Measurements from ENCODE around the gene DMWD. TPM values are rescaled to one million over a fixed set of nuclear protein-coding genes. Genes with fewer than 3 reads are reported as not detected.

The DMWD gene
- total RNA-seq, 2 experiments from 2014 or later: 20.6 TPM

GRCh38 chr19:45824041-45824471 is 31.4 kb upstream of the DMWD start:
- ChIA-PET CTCF (interaction anchor here (1.7 to 4.3 kb wide), 3 partner anchors 7 to 54 kb away, joined by 4 to 28 read pairs (median 6); no protein-coding TSS in a partner anchor), POLR2A (no interaction called here)
- DNase-seq (no peak), ATAC-seq (no peak)
- no peaks in the 10 kb centered on the region for H3K9me3 Mint-ChIP-seq (ENCODE audit: insufficient read depth)
- no peaks in the 10 kb centered on the region for H3K4me1 Mint-ChIP-seq (ENCODE audit: low read depth)
- H3K27me3 Mint-ChIP-seq (ENCODE audit: low read depth): no peaks in the 10 kb centered on the region
- peaks cover 43% of the 10 kb centered on the region for H3K36me3 Mint-ChIP-seq (ENCODE audit: low read depth)
- no peak overlapping the region for H3K27ac Mint-ChIP-seq
- H3K4me3 Mint-ChIP-seq: no peak overlapping the region

GRCh38 chr19:45823182-45823581 is 30.5 kb upstream of the DMWD start:
- Mint-ChIP-seq H3K36me3 (ENCODE audit: low read depth) (peaks cover 36% of the 10 kb centered on the region), H3K27me3 (ENCODE audit: low read depth) (no peaks in the 10 kb centered on the region), H3K4me1 (ENCODE audit: low read depth) (no peaks in the 10 kb centered on the region), H3K4me3 (no peak overlapping the region), H3K27ac (no peak overlapping the region), H3K9me3 (ENCODE audit: insufficient read depth) (no peaks in the 10 kb centered on the region)
- DNase-seq (no peak), ATAC-seq (no peak)
- ChIA-PET POLR2A (no interaction called here), CTCF (interaction anchor here (1.7 to 1.9 kb wide), 2 partner anchors 40 to 53 kb away, joined by 4 to 6 read pairs; no protein-coding TSS in a partner anchor)

GRCh38 chr19:45822716-45823115 is 30.1 kb upstream of the DMWD start:
- Mint-ChIP-seq H3K9me3 (ENCODE audit: insufficient read depth) (no peaks in the 10 kb centered on the region), H3K36me3 (ENCODE audit: low read depth) (peaks cover 36% of the 10 kb centered on the region), H3K4me1 (ENCODE audit: low read depth) (no peaks in the 10 kb centered on the region), H3K27me3 (ENCODE audit: low read depth) (no peaks in the 10 kb centered on the region), H3K27ac (no peak overlapping the region), H3K4me3 (no peak overlapping the region)
- ATAC-seq (no peak), DNase-seq (no peak)
- POLR2A ChIA-PET: no interaction called here
- CTCF ChIA-PET: interaction anchor here (1.9 kb wide), 1 partner anchor 53 kb away, joined by 6 read pairs; no protein-coding TSS in a partner anchor

- ATAC-seq (no peak), DNase-seq (no peak)
- ChIA-PET POLR2A (no interaction called here), CTCF (no interaction called here)
- Mint-ChIP-seq H3K4me3 (no peak overlapping the region), H3K27me3 (ENCODE audit: low read depth) (no peaks in the 10 kb centered on the region), H3K9me3 (ENCODE audit: insufficient read depth) (no peaks in the 10 kb centered on the region), H3K4me1 (ENCODE audit: low read depth) (peaks cover 6% of the 10 kb centered on the region), H3K36me3 (ENCODE audit: low read depth) (peaks cover 35% of the 10 kb centered on the region), H3K27ac (peak overlapping the region; percentile 34)
These were observed 28.9 kb upstream of the DMWD start for GRCh38 chr19:45821570-45821969.

- no peak for DNase-seq
- ChIA-PET CTCF (interaction anchor here (1.6 kb wide), 1 partner anchor 51 kb away, joined by 7 read pairs; the partner anchor contains the start of gene SIX5), POLR2A (interaction anchor here (1.0 kb wide), 1 partner anchor 17 kb away, joined by 4 read pairs; no protein-coding TSS in a partner anchor)
- Mint-ChIP-seq H3K27ac (peak overlapping the region; percentile 34), H3K36me3 (ENCODE audit: low read depth) (peaks cover 32% of the 10 kb centered on the region), H3K4me1 (ENCODE audit: low read depth) (peaks cover 6% of the 10 kb centered on the region), H3K27me3 (ENCODE audit: low read depth) (no peaks in the 10 kb centered on the region), H3K4me3 (no peak overlapping the region), H3K9me3 (ENCODE audit: insufficient read depth) (no peaks in the 10 kb centered on the region)
- ATAC-seq: no peak
These were observed 28.5 kb upstream of the DMWD start for GRCh38 chr19:45821103-45821521.

GRCh38 chr19:45820413-45821102 is 27.9 kb upstream of the DMWD start:
- ATAC-seq: no peak
- Mint-ChIP-seq H3K27ac (no peak overlapping the region), H3K4me3 (no peak overlapping the region), H3K27me3 (ENCODE audit: low read depth) (no peaks in the 10 kb centered on the region), H3K36me3 (ENCODE audit: low read depth) (peaks cover 26% of the 10 kb centered on the region), H3K4me1 (ENCODE audit: low read depth) (peaks cover 6% of the 10 kb centered on the region), H3K9me3 (ENCODE audit: insufficient read depth) (no peaks in the 10 kb centered on the region)
- no peak for DNase-seq
- CTCF ChIA-PET: interaction anchor here (1.6 kb wide), 1 partner anchor 51 kb away, joined by 7 read pairs; the partner anchor contains the start of gene SIX5
- POLR2A ChIA-PET: interaction anchor here (1.0 kb wide), 1 partner anchor 18 kb away, joined by 4 read pairs; no protein-coding TSS in a partner anchor

GRCh38 chr19:45819769-45820168 is 27.1 kb upstream of the DMWD start:
- H3K4me3 Mint-ChIP-seq: no peak overlapping the region
- ATAC-seq (no peak), DNase-seq (no peak)
- peak overlapping the region; percentile 11 for H3K27ac Mint-ChIP-seq
- H3K4me1 Mint-ChIP-seq (ENCODE audit: low read depth): peaks cover 6% of the 10 kb centered on the region
- CTCF ChIA-PET: interaction anchor here (1.6 kb wide), 1 partner anchor 50 kb away, joined by 7 read pairs; the partner anchor contains the start of gene SIX5
- H3K27me3 Mint-ChIP-seq (ENCODE audit: low read depth): no peaks in the 10 kb centered on the region
- H3K36me3 Mint-ChIP-seq (ENCODE audit: low read depth): peaks cover 26% of the 10 kb centered on the region
- POLR2A ChIA-PET: interaction anchor here (0.6 to 1.0 kb wide), 2 partner anchors 12 to 66 kb away, joined by 3 to 4 read pairs; partner anchors contain the start of gene IRF2BP1
- no peaks in the 10 kb centered on the region for H3K9me3 Mint-ChIP-seq (ENCODE audit: insufficient read depth)

- H3K36me3 Mint-ChIP-seq (ENCODE audit: low read depth): peaks cover 10% of the 10 kb centered on the region
- ATAC-seq (no peak), DNase-seq (no peak)
- H3K9me3 Mint-ChIP-seq (ENCODE audit: insufficient read depth): no peaks in the 10 kb centered on the region
- peaks cover 6% of the 10 kb centered on the region for H3K4me1 Mint-ChIP-seq (ENCODE audit: low read depth)
- H3K27me3 Mint-ChIP-seq (ENCODE audit: low read depth): no peaks in the 10 kb centered on the region
- H3K4me3 Mint-ChIP-seq: no peak overlapping the region
- CTCF ChIA-PET: interaction anchor here (0.7 to 2.7 kb wide), 17 partner anchors 8 to 447 kb away, joined by 3 to 32 read pairs (median 11); partner anchors contain the start of genes FOXA3, IRF2BP1, SIX5 and SYMPK
- POLR2A ChIA-PET: interaction anchor here (1.3 kb wide), 1 partner anchor 49 kb away, joined by 3 read pairs; the partner anchor contains the start of gene SIX5
- H3K27ac Mint-ChIP-seq: no peak overlapping the region
These were observed 25.2 kb upstream of the DMWD start for GRCh38 chr19:45817725-45818301.

GRCh38 chr19:45817010-45817724 is 24.5 kb upstream of the DMWD start:
- ChIA-PET CTCF (interaction anchor here (0.5 to 2.7 kb wide), 46 partner anchors 9 to 448 kb away, joined by 3 to 32 read pairs (median 4); partner anchors contain the start of genes CCDC61, DMWD, FBXO46 and FOXA3), POLR2A (interaction anchor here (1.3 kb wide), 1 partner anchor 48 kb away, joined by 3 read pairs; the partner anchor contains the start of gene SIX5)
- Mint-ChIP-seq H3K27ac (peak overlapping the region; percentile 34), H3K27me3 (ENCODE audit: low read depth) (no peaks in the 10 kb centered on the region), H3K4me1 (ENCODE audit: low read depth) (peaks cover 6% of the 10 kb centered on the region), H3K36me3 (ENCODE audit: low read depth) (peaks cover 10% of the 10 kb centered on the region), H3K4me3 (no peak overlapping the region), H3K9me3 (ENCODE audit: insufficient read depth) (no peaks in the 10 kb centered on the region)
- DNase-seq: peak; percentile 98
- ATAC-seq: peak; percentile 97

- H3K4me3 Mint-ChIP-seq: no peak overlapping the region
These were observed 23.8 kb upstream of the DMWD start for GRCh38 chr19:45816236-45817009.

More at GRCh38 chr19:45816236-45817009, 23.8 kb upstream of the DMWD start:
- DNase-seq (no peak), ATAC-seq (no peak)
- Mint-ChIP-seq H3K27me3 (ENCODE audit: low read depth) (no peaks in the 10 kb centered on the region), H3K9me3 (ENCODE audit: insufficient read depth) (no peaks in the 10 kb centered on the region), H3K27ac (no peak overlapping the region), H3K36me3 (ENCODE audit: low read depth) (peaks cover 10% of the 10 kb centered on the region), H3K4me1 (ENCODE audit: low read depth) (peaks cover 6% of the 10 kb centered on the region)
- CTCF ChIA-PET: interaction anchor here (0.5 to 3.5 kb wide), 46 partner anchors 10 to 447 kb away, joined by 3 to 32 read pairs (median 4); partner anchors contain the start of genes CCDC61, DMWD, FBXO46 and FOXA3
- POLR2A ChIA-PET: interaction anchor here (1.3 kb wide), 1 partner anchor 47 kb away, joined by 3 read pairs; the partner anchor contains the start of gene SIX5

Data from activated CD8-positive, alpha-beta T cell treated with anti-CD3 and anti-CD28 coated beads, Interleukin-2, amount 10 ng/mL, durations not matched to agents 7 days and 5 days (primary cell).